GM15510 (cell line): ENCODE measurements around the gene SCRN3.

Source experiments
- POLR2A ChIP-seq: IDR thresholded peaks from 3 replicates; pipeline ENCODE4 v1.6.1; 2011; ENCODE audit warnings: borderline replicate concordance; ENCODE audit not compliant: insufficient read length; ENCODE audit errors: extremely low read depth

SCRN3 gene, protein sequence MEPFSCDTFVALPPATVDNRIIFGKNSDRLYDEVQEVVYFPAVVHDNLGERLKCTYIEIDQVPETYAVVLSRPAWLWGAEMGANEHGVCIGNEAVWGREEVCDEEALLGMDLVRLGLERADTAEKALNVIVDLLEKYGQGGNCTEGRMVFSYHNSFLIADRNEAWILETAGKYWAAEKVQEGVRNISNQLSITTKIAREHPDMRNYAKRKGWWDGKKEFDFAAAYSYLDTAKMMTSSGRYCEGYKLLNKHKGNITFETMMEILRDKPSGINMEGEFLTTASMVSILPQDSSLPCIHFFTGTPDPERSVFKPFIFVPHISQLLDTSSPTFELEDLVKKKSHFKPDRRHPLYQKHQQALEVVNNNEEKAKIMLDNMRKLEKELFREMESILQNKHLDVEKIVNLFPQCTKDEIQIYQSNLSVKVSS

DNA sequence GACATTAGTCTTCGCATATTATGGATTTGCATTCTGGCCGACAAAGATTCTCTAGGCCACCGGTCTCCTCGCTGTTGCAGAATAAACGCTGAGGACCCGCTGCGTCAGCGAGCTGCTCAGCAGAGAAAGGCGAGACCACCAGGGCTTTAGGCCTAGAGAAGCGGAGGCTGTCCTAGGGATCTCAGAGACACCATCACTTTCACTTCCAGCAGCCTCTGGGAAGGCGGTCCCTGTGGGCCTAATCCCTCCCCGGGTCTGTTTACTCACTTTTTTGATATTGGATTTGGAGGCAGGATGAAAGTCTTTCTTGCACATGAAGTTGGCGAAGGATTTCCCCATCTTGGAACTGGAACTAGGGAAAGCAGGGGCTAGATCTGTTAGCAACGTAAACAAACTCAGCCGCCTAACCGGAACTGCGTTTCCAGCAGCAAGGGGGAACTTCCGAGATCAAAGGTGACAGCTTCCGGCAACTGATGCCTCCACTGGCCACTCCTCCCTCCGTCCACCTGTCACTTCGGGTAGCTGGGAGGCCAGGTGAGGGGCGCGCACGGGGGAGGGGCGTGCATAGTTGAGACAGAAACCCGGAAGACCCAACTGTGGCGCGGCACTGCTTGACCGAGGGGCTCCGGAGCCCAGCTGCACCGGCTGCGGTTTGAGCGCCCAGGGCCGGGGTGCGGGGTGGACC, at the start of gene SCRN3:
Gene SCRN3 (plus strand): TSS at position 447 of the 685 bp plus-strand sequence. CDS start 2,554 bp downstream, outside the sequence.
- TF ChIP-seq POLR2A: peak; percentile 60

DNA sequence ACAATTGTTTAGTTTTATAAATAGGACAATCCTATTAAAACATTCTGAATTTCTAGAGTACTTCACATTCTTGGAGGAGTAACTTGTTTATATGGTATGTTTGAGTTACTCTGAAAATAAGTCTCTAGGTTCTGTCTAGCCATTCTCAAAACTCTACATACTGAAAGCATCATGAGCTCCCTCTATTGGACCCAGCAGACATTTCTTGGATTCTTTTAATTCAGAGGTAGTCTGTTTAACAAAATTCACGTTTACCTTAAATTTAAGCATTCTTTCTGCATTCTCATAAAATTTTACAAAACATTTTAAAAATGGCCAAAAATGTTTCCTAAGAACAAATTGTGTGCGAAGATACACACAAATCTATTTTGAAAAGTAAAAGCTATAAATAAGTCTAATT, 45.5 kb upstream of the SCRN3 start:
- TF ChIP-seq POLR2A: no peak

DNA sequence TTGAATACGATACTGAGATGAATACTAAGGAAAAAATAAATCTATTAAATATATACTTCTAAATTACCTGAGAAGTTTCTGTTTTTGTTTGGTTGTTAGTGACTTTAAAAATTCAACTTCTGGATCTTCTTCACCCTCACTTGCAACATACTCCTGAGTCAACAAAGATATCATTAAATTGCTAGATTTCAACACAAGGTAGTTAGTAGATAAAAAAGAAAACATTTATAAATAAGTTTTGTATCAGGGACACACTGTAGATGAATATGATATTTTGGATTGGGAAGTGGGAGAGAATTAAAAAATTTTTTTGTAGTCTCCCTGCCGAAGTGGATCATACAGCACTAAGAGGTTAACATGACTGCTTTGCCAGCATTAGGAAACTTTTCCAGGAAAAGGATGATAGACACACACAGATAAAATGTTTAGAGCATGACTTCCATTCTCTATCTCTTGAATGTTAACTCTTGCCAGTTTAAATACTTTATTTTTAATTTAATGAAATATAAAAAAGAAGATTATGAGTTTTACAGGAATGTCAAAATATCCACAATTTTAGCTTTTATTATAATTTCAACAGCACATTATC, 44.8 kb upstream of the SCRN3 start:
- no peak for TF ChIP-seq POLR2A

DNA sequence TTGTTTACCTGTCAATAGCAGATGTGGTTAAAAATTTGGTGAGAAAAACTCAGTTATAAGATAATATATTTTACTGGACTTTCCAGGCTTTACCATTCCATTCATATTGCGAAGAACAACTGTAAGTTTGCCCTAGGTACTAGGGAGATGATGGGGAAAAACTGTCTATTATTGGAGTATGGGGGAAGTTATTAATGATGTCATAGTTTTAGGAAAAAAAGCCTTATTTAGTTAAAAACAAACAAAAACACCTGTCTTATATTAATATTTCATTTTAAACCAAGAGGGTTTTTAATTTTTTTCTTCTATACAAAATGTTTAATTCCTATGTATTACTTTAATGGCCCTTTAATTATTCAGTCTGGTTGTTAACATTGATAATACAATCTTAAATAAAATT, 42.5 kb upstream of the SCRN3 start:
- no peak for TF ChIP-seq POLR2A

GRCh38 chr2:174356347-174356746, 39.2 kb upstream of the SCRN3 start:
- no peak for TF ChIP-seq POLR2A

DNA sequence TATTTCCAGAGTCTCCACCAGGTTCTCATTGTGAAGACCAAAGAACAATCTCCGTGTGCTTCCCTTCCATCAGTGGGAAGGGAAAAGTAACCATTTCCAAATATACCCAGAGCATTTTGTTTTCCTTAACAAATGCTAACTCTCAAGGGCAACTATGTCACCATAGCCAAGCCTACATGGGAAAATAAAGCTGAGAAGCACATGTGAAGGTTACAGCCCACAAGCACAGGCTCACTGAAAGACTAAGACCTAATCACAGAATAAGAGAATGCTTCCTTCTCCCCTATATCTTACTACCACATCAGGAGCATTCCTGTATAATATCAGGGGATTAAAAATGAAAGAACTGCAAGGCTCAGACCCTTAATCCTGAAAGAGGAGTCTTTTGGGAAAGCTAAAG, 32.6 kb upstream of the SCRN3 start:
- no peak for TF ChIP-seq POLR2A

- TF ChIP-seq POLR2A: no peak
These were observed 30.9 kb upstream of the SCRN3 start for GRCh38 chr2:174364628-174365027.

DNA sequence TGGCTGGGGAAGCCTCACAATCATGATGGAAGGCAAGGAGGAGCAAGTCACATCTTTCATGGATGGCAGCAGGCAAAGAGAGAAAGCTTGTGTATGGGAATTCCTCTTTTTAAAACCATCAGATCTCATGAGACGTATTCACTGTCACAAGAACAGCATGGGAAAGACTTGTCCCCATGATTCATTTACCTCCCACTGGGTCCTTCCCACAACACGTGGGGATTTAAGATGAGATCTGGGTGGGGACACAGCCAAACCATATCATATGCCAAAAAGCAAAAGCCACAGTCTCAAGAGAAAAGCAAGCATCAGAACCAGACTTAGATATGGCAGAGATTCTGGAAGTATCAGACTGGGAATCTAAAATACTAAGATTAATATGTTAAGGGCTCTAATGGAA, 30.0 kb upstream of the SCRN3 start:
- no peak for TF ChIP-seq POLR2A

GRCh38 chr2:174368691-174369090, 26.8 kb upstream of the SCRN3 start:
- no peak for TF ChIP-seq POLR2A

- TF ChIP-seq POLR2A: no peak
These were observed 18.6 kb upstream of the SCRN3 start for GRCh38 chr2:174376967-174377366.

DNA sequence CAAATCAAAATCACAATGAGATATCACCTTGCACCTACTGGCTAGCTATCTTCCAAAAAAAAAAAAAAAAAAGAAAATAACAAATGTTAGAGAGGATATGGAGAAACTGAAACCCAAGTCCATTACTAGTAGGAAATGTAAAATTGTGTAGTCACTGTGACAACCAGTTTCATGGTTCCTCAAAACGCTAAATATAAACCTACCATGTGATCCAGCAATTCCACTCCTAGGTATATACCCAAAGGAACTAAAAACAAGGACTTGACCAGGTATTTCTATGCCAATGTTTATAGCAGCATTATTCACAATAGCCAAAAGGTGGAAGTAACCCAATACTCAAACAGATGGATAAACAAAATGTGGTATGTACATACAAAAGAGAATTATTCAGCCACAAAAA, 11.7 kb upstream of the SCRN3 start:
- no peak for TF ChIP-seq POLR2A

DNA sequence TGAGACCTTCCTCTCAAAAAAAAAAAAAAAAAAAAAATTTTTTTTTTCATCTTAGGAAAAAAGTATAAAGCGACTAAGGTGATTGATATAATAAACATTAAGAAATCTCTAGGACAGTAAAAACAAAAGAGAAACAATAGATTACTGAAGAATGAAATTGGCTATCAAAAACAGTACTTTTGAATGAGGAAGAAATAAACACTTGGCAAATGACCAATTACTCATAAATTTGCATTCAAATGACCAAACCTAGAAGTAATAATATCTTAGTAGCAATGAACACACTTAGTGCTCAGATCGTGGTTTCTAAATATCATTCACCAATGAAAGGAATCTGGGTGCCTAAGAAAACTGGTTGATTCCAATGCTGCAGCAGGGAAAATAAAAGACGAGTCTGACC, 10.3 kb upstream of the SCRN3 start:
- TF ChIP-seq POLR2A: no peak

DNA sequence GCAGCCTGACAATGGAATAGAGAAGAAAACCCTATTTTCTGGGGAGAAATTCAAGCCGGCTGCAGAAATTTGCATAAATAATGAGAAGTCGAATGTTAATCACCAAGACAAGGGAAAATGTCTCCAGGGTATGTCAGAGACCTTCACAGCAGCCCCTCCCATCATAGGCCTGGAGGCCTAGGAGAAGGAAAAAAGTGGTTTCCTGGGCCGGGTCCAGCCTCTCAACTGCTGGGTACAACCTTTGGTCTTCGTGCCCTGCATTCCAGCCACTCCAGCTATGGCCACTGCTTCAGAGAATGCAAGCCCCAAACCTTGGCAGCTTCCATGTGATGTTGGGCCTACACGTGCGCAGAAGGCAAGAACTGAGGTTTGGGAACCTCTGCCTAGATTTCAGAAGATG, 6.0 kb upstream of the SCRN3 start:
- TF ChIP-seq POLR2A: no peak

GRCh38 chr2:174392706-174393105, 2.8 kb upstream of the SCRN3 start:
- no peak for TF ChIP-seq POLR2A

- TF ChIP-seq POLR2A: no peak
These were observed 570 bp downstream of the SCRN3 start for GRCh38 chr2:174395969-174396630.
